Measurements from ENCODE around the gene SLC16A2.

- TF ChIP-seq, protein P1, sequence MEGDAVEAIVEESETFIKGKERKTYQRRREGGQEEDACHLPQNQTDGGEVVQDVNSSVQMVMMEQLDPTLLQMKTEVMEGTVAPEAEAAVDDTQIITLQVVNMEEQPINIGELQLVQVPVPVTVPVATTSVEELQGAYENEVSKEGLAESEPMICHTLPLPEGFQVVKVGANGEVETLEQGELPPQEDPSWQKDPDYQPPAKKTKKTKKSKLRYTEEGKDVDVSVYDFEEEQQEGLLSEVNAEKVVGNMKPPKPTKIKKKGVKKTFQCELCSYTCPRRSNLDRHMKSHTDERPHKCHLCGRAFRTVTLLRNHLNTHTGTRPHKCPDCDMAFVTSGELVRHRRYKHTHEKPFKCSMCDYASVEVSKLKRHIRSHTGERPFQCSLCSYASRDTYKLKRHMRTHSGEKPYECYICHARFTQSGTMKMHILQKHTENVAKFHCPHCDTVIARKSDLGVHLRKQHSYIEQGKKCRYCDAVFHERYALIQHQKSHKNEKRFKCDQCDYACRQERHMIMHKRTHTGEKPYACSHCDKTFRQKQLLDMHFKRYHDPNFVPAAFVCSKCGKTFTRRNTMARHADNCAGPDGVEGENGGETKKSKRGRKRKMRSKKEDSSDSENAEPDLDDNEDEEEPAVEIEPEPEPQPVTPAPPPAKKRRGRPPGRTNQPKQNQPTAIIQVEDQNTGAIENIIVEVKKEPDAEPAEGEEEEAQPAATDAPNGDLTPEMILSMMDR (IDR thresholded peaks at IDR 0.05): no peak
- no peak for TF ChIP-seq POLR2A (IDR thresholded peaks at IDR 0.05)
Observed at GRCh38 chrX:74451450-74452198, 30.3 kb downstream of the SLC16A2 start.

Measured in right lobe of liver (tissue), 4 donors.